H1 (cell line): ENCODE data around the gene PSMC1. TPM values are rescaled to one million over a fixed set of nuclear protein-coding genes. Genes with fewer than 3 reads are reported as not detected.

Experiments
- CTCF ChIA-PET: fragments of 300-600 bp; sonication (Branson Sonifier 250); formaldehyde crosslinking; loops from one replicate; lab custom pipeline; 2021; ENCODE audit not compliant: partially characterized antibody; lab: Charles Lee
- POLR2A ChIA-PET: fragments of 300-600 bp; sonication (Branson Sonifier 250); formaldehyde crosslinking; loops from one replicate; lab custom pipeline; 2021; ENCODE audit warnings: inconsistent platforms; ENCODE audit not compliant: partially characterized antibody; lab: Charles Lee
- DNase-seq, 2 experiments: peaks; one replicate each; pipeline versions ENCODE4 v3.0.0 to v3.0.0-alpha.2; 2010 to 2022; ENCODE audit warnings: low spot score in 2 of 2, low read depth in 1 of 2, mixed read lengths in 1 of 2
- FAIRE-seq: peaks from 2 replicates; lab custom pipeline; 2011; peaks lifted over from hg19 to GRCh38; lab: Jason Lieb, UNC
- H2AFZ ChIP-seq: 2 replicates; pipeline ENCODE4 v1.8.1; 2012; ENCODE audit warnings: low read length, inconsistent platforms
- H2AK5ac ChIP-seq: 2 replicates; pipeline ENCODE4 v1.6.1; 2013; ENCODE audit warnings: low read depth, low read length
- H2BK120ac ChIP-seq: replicated peaks from 2 replicates; pipeline ENCODE3; 2013; ENCODE audit warnings: low read depth, low read length, inconsistent platforms
- H2BK12ac ChIP-seq: 2 replicates; pipeline ENCODE4 v1.6.1; 2013; ENCODE audit warnings: low read depth, low read length
- H2BK15ac ChIP-seq: 2 replicates; pipeline ENCODE4 v1.6.1; 2013; ENCODE audit warnings: low read length
- H2BK20ac ChIP-seq: 2 replicates; pipeline ENCODE4 v1.6.1; 2013; ENCODE audit warnings: low read length
- H2BK5ac ChIP-seq: 2 replicates; pipeline ENCODE4 v1.6.1; 2013; ENCODE audit warnings: low read depth, low read length
- H3K14ac ChIP-seq: 2 replicates; pipeline ENCODE4 v1.6.1; 2013; ENCODE audit warnings: inconsistent platforms; ENCODE audit not compliant: insufficient read length
- H3K18ac ChIP-seq: 2 replicates; pipeline ENCODE4 v1.6.1; 2013; ENCODE audit warnings: low read length; ENCODE audit errors: extremely low read depth
- H3K23ac ChIP-seq: 2 replicates; pipeline ENCODE4 v1.6.1; 2013; ENCODE audit warnings: inconsistent platforms; ENCODE audit not compliant: insufficient read length
- H3K23me2 ChIP-seq: 2 replicates; pipeline ENCODE4 v1.6.1; 2013; ENCODE audit warnings: low read depth, low read length
- H3K27ac ChIP-seq: 2 replicates; pipeline ENCODE4 v1.6.1; 2011; ENCODE audit warnings: low read depth, low read length, inconsistent platforms
- H3K27me3 ChIP-seq, 4 experiments: replicated peaks in 1 of 4; 1 replicate in 1 of 4; 2 replicates in 3 of 4; pipeline versions ENCODE4 v1.6.1 to v1.8.1; 2011 to 2013; ENCODE audit warnings: low read length in 3 of 4, mild to moderate bottlenecking in 3 of 4, inconsistent platforms in 2 of 4, mixed read lengths in 2 of 4, moderate library complexity in 1 of 4; ENCODE audit not compliant: control insufficient read depth in 3 of 4, insufficient read depth in 3 of 4; ENCODE audit errors: extremely low read depth in 1 of 4
- H3K36me3 ChIP-seq, 4 experiments: 2 replicates each; pipeline versions ENCODE4 v1.6.1 to v1.8.1; 2011 to 2013; ENCODE audit warnings: mild to moderate bottlenecking in 4 of 4, low read length in 3 of 4, moderate library complexity in 2 of 4, control low read depth in 1 of 4, inconsistent platforms in 1 of 4; ENCODE audit not compliant: insufficient read depth in 4 of 4, control insufficient read depth in 2 of 4
- H3K4ac ChIP-seq: replicated peaks from 2 replicates; pipeline ENCODE3; 2013; ENCODE audit warnings: low read length, low read depth, mixed read lengths, inconsistent platforms; ENCODE audit not compliant: insufficient read length
- H3K4me1 ChIP-seq, 4 experiments: replicated peaks in 1 of 4; 1 replicate in 1 of 4; 2 replicates in 3 of 4; pipeline versions ENCODE4 v1.6.1 to v1.8.1; 2011 to 2013; ENCODE audit warnings: low read length in 3 of 4, inconsistent platforms in 2 of 4, mixed read lengths in 1 of 4; ENCODE audit not compliant: insufficient read depth in 4 of 4, control insufficient read depth in 3 of 4
- H3K4me2 ChIP-seq, 2 experiments: 2 replicates each; pipeline versions ENCODE4 v1.6.1 to v1.8.1; 2011 to 2013; ENCODE audit warnings: low read depth in 2 of 2, low read length in 2 of 2, control low read depth in 1 of 2, inconsistent platforms in 1 of 2, mild to moderate bottlenecking in 1 of 2; ENCODE audit not compliant: insufficient read depth in 1 of 2
- H3K4me3 ChIP-seq, 4 experiments: fragments of 200-600, 300-600 bp in 1 of 4; sonication (generic), shearing (Covaris generic), sonication (Bioruptor Twin) in 1 of 4; 2 replicates each; pipeline versions ENCODE4 v1.5.1 to v1.8.1; 2011 to 2016; ENCODE audit warnings: low read length in 4 of 4, low read depth in 3 of 4, control low read depth in 2 of 4, inconsistent platforms in 2 of 4, mild to moderate bottlenecking in 2 of 4, mixed read lengths in 1 of 4, moderate library complexity in 1 of 4; ENCODE audit not compliant: insufficient read depth in 2 of 4; ENCODE audit errors: extremely low read depth in 1 of 4
- H3K56ac ChIP-seq: replicated peaks from 2 replicates; pipeline ENCODE3; 2013; ENCODE audit warnings: low read depth, mild to moderate bottlenecking, mixed read lengths, low read length, inconsistent platforms; ENCODE audit not compliant: insufficient read length
- H3K79me1 ChIP-seq: 2 replicates; pipeline ENCODE4 v1.6.1; 2013; ENCODE audit warnings: low read depth, low read length, control low read depth
- H3K79me2 ChIP-seq, 2 experiments: 2 replicates each; pipeline versions ENCODE4 v1.6.1 to v1.8.1; 2012 to 2013; ENCODE audit warnings: low read length in 2 of 2, mild to moderate bottlenecking in 2 of 2, inconsistent platforms in 1 of 2; ENCODE audit not compliant: insufficient read depth in 2 of 2, control insufficient read depth in 1 of 2
- H3K9ac ChIP-seq, 4 experiments: replicated peaks in 1 of 4; 1 replicate in 1 of 4; 2 replicates in 3 of 4; pipeline versions ENCODE4 v1.6.1 to v1.8.1; 2011 to 2013; ENCODE audit warnings: low read depth in 3 of 4, low read length in 3 of 4, control low read depth in 2 of 4, mild to moderate bottlenecking in 2 of 4, moderate library complexity in 2 of 4, inconsistent platforms in 1 of 4; ENCODE audit errors: extremely low read depth in 1 of 4
- H3K9me3 ChIP-seq, 2 experiments: 2 replicates each; pipeline versions ENCODE4 v1.6.1 to v1.8.1; 2012 to 2013; ENCODE audit warnings: mild to moderate bottlenecking in 2 of 2, moderate library complexity in 2 of 2, control low read depth in 1 of 2, inconsistent platforms in 1 of 2, low read depth in 1 of 2, low read length in 1 of 2, mixed read lengths in 1 of 2; ENCODE audit not compliant: insufficient read depth in 2 of 2
- H4K20me1 ChIP-seq, 2 experiments: replicated peaks in 1 of 2; 2 replicates each; pipeline versions ENCODE3 to v1.8.1; 2011 to 2013; ENCODE audit warnings: inconsistent platforms in 2 of 2, low read length in 2 of 2, mild to moderate bottlenecking in 1 of 2; ENCODE audit not compliant: insufficient read depth in 2 of 2, control insufficient read depth in 1 of 2
- H4K5ac ChIP-seq: 2 replicates; pipeline ENCODE4 v1.6.1; 2013; ENCODE audit warnings: low read length, low read depth, mixed read lengths, inconsistent platforms; ENCODE audit not compliant: insufficient read length
- H4K8ac ChIP-seq: 2 replicates; pipeline ENCODE4 v1.8.0; 2013; ENCODE audit warnings: mild to moderate bottlenecking, moderate library complexity, low read length, inconsistent platforms; ENCODE audit not compliant: insufficient read depth; ENCODE audit errors: extremely low read depth
- H4K91ac ChIP-seq: replicated peaks from 2 replicates; pipeline ENCODE3; 2013; ENCODE audit warnings: low read length, mixed read lengths, inconsistent platforms; ENCODE audit not compliant: insufficient read length
- ASH2L ChIP-seq: fragments of 200-600, 300-600 bp; sonication (generic); IDR thresholded peaks from one replicate; pipeline ENCODE4 v1.7.1; 2017; ENCODE audit warnings: low read length
- ATF3 ChIP-seq: IDR thresholded peaks from 2 replicates; pipeline ENCODE4 v1.6.1; 2011; ENCODE audit warnings: low read depth, mild to moderate bottlenecking, low read length; ENCODE audit not compliant: insufficient read depth
- SIN3A ChIP-seq, 2 experiments: IDR thresholded peaks in 1 of 2; conservative IDR thresholded peaks in 1 of 2; 2 replicates each; pipeline ENCODE4 v1.6.1; 2011 to 2012; ENCODE audit warnings: low read length in 2 of 2, improper control_type of control experiment in 1 of 2, low read depth in 1 of 2, mild to moderate bottlenecking in 1 of 2
- TAF7 ChIP-seq: optimal IDR thresholded peaks from 2 replicates; pipeline ENCODE3; 2011; ENCODE audit warnings: low read depth, mild to moderate bottlenecking, inconsistent platforms, low read length, moderate library complexity, borderline replicate concordance
- ZNF274 ChIP-seq: IDR thresholded peaks from 2 replicates; pipeline ENCODE4 v1.7.0; 2012; ENCODE audit warnings: low read length, borderline replicate concordance; ENCODE audit errors: extremely low read depth
- WGBS, 2 experiments: shearing (Covaris generic) in 1 of 2; methylation state at CpG; one replicate each; pipeline versions ENCODE4 v1.1.6 to v1.1.7; 2013 to 2015; ENCODE audit warnings: low lambda C conversion rate in 2 of 2, mixed read lengths in 2 of 2, inconsistent platforms in 1 of 2, low coverage in 1 of 2, missing lambda C conversion rate in 1 of 2; ENCODE audit not compliant: insufficient replicate concordance in 2 of 2, insufficient coverage in 1 of 2, insufficient read length in 1 of 2; ENCODE audit errors: extremely low coverage in 1 of 2, missing lambda C conversion rate in 1 of 2; 5-methylcytosine and 5-hydroxymethylcytosine counted together
- long read RNA-seq, 2 experiments: library from RNA in 1 of 2; library from capped mRNA in 1 of 2; stranded (forward); transcript quantifications; one replicate each; pipeline ENCODE4 v2.0.0, GENCODE V29; 2021; ENCODE audit warnings: inconsistent platforms in 1 of 2
- polyA minus RNA-seq, 3 experiments: library from RNA; depleted of rRNA, polyadenylated mRNA; stranded (reverse); fragments of >200 nt; gene quantifications; 1 replicate in 2 of 3; 2 replicates in 1 of 3; pipeline ENCODE4 v1.2.3, GENCODE V29; 2011
- polyA plus RNA-seq, 7 experiments: library from polyadenylated mRNA; depleted of rRNA in 3 of 7; stranded (reverse) in 5 of 7; unstranded in 2 of 7; fragments of >200 nt in 5 of 7; fragments of 200-250 nt in 2 of 7; gene quantifications; 1 replicate in 5 of 7; 2 replicates in 1 of 7; 4 replicates in 1 of 7; pipeline versions ENCODE4 v1.2.1 to v1.2.3, GENCODE V29; 2011 to 2013; ENCODE audit warnings: missing spikeins in 2 of 7, mixed read lengths in 2 of 7
- total RNA-seq: library from RNA; stranded (reverse); fragmentation: NEBNext Ultra II Directional; extraction: Animal tissue kit (Norgen Biotek cat#: 25700); gene quantifications from 2 replicates; pipeline ENCODE4 v1.2.1, GENCODE V29; 2021

PSMC1 gene
- total RNA-seq (99.6 and 104 TPM in 2 replicates), polyA plus RNA-seq (2011; rRNA removed) (24.6 and 46.2 TPM in 2 replicates), polyA minus RNA-seq (2011; rRNA and poly(A)+ RNA removed) (37.4 and 45.0 TPM in 2 replicates)
- 92.2 TPM for polyA plus RNA-seq (2011; cell fraction: cytosol; rRNA removed)
- 16.8 TPM for polyA plus RNA-seq (2011; cell fraction: nucleus; rRNA removed)
- 106 to 119 TPM (median 114 TPM) in 4 replicates for polyA plus RNA-seq (2012, experiment 1 of 2)
- 20.9 TPM for polyA plus RNA-seq (2012, experiment 2 of 2)
- 64.7 TPM for polyA plus RNA-seq (2013, experiment 1 of 2)
- polyA plus RNA-seq (2013, experiment 2 of 2): 62.6 TPM
- polyA minus RNA-seq (2011; cell fraction: cytosol; rRNA and poly(A)+ RNA removed): 34.6 TPM
- polyA minus RNA-seq (2011; cell fraction: nucleus; rRNA and poly(A)+ RNA removed): 25.7 TPM
- long read RNA-seq, experiment 1, full-length matches to known transcripts: 11 of 73 reads
- long read RNA-seq, experiment 1, partial matches to known transcripts: 59 of 73 reads
- long read RNA-seq, experiment 1, other reads (novel, unspliced or antisense): 3 of 73 reads
- long read RNA-seq, experiment 2, full-length matches to known transcripts: 104 of 121 reads
- long read RNA-seq, experiment 2, partial matches to known transcripts: 9 of 121 reads
- long read RNA-seq, experiment 2, other reads (novel, unspliced or antisense): 8 of 121 reads

GRCh38 chr14:90256354-90257131 lies at the start of gene PSMC1:
Gene PSMC1, plus strand, starts transcription at chr14:90256553. Its CDS starts 45 bp downstream, at chr14:90256598.
- H2BK12ac ChIP-seq: no peak within 1 kb of the TSS
- no peak within 1 kb of the TSS for H2BK20ac ChIP-seq
- H3K27ac ChIP-seq: peak within 1 kb of the TSS; percentile 75; the same call in 1 of the 2 replicates
- DNase-seq: peak; percentile 71 to 78
- ChIA-PET POLR2A (interaction anchor here (0.7 to 2.8 kb wide), 9 partner anchors 10 to 302 kb away, joined by 3 to 22 read pairs (median 3); partner anchors contain the start of gene EFCAB11), CTCF (interaction anchor here (1.1 to 1.7 kb wide), 4 partner anchors 10 to 197 kb away, joined by 3 to 4 read pairs (median 3); no protein-coding TSS in a partner anchor)
- H2BK120ac ChIP-seq: no peak within 1 kb of the TSS
- peak within 1 kb of the TSS; percentile 52 for H3K23ac ChIP-seq
- H3K18ac ChIP-seq: peak within 1 kb of the TSS; percentile 89; the same call in 1 of the 2 replicates
- WGBS, 2 experiments: 2% methylated on average over 52 of the region's 55 CpGs; no CpG with 5 or more reads in 1 of the 2 experiments
- peaks cover 0 to 3% (median 0%) of the 10 kb centered on the region in 4 experiments; a peak in 1 of 7 replicates for H3K4me1 ChIP-seq
- peak within 1 kb of the TSS; percentile 69 to 87 for H3K4me2 ChIP-seq
- peak within 1 kb of the TSS; percentile 90 for H4K8ac ChIP-seq
- no peak within 1 kb of the TSS for H2AK5ac ChIP-seq
- H3K27me3 ChIP-seq: peaks cover 0 to 6% (median 3%) of the 10 kb centered on the region in 4 experiments; a peak in 4 of 7 replicates
- peaks cover 3% of the 10 kb centered on the region; the same call in 1 of the 2 replicates for H3K23me2 ChIP-seq
- peak within 1 kb of the TSS; percentile 49 for H3K56ac ChIP-seq
- H3K14ac ChIP-seq: no peak within 1 kb of the TSS
- H2BK15ac ChIP-seq: no peak within 1 kb of the TSS
- H3K36me3 ChIP-seq: peaks cover 11 to 19% (median 16%) of the 10 kb centered on the region in 4 experiments
- H4K91ac ChIP-seq: no peak within 1 kb of the TSS
- FAIRE-seq: peak; percentile 69
- H3K4ac ChIP-seq: no peak within 1 kb of the TSS
- H2AFZ ChIP-seq: peak within 1 kb of the TSS; percentile 99
- H3K79me1 ChIP-seq: peaks cover 3% of the 10 kb centered on the region; the same call in 1 of the 2 replicates
- peak within 1 kb of the TSS; percentile 67 to 89 (median 85) for H3K9ac ChIP-seq
- H3K4me3 ChIP-seq: peak within 1 kb of the TSS; percentile 62 to 94 (median 78)
- peaks cover 4 to 6% of the 10 kb centered on the region in 2 experiments for H4K20me1 ChIP-seq
- peaks cover 6 to 37% of the 10 kb centered on the region in 2 experiments for H3K79me2 ChIP-seq
- peak within 1 kb of the TSS; percentile 66; the same call in 1 of the 2 replicates for H2BK5ac ChIP-seq
- no peaks in the 10 kb centered on the region for H3K9me3 ChIP-seq
- no peak within 1 kb of the TSS for H4K5ac ChIP-seq
- TF ChIP-seq ZNF274 (no peak), ASH2L (peak; percentile 78), SIN3A (conservative IDR thresholded peaks at IDR 0.05 in 1 of 2, IDR thresholded peaks at IDR 0.05 in 1 of 2; ENCODE audit: low read depth in 1 of 2, low read length in 2 of 2) (peak in 1 of 2 experiments; percentile 78; a peak in 2 of 4 replicates), TAF7 (peak; percentile 63), ATF3 (no peak)
